Calu3 (cell line): Measurements from ENCODE around the gene DOCK9. TPM values are rescaled to one million over a fixed set of nuclear protein-coding genes. Genes with fewer than 3 reads are reported as not detected.

Experiments used
- BruUV-seq: library from RNA; stranded (reverse); fragments of 400-500 nt; replicated peaks from 2 replicates; lab custom pipeline; 2021; lab: Mats Ljungman, UMichigan
- CTCF ChIA-PET: fragments of 300-600 bp; sonication (Branson Sonifier 250); formaldehyde crosslinking; loops from one replicate; lab custom pipeline; 2022; ENCODE audit warnings: antibody characterized with exemption; lab: Charles Lee
- DNase-seq: peaks from one replicate; pipeline ENCODE4 v3.0.0; 2022
- H3K27ac Mint-ChIP-seq: one replicate; pipeline ENCODE4 v1.8.0; 2022; ENCODE audit warnings: mixed read lengths; ENCODE audit not compliant: unreplicated experiment
- H3K27me3 Mint-ChIP-seq: one replicate; pipeline ENCODE4 v1.8.0; 2022; ENCODE audit warnings: mixed read lengths; ENCODE audit not compliant: unreplicated experiment
- H3K36me3 Mint-ChIP-seq: one replicate; pipeline ENCODE4 v1.8.0; 2022; ENCODE audit warnings: mild to moderate bottlenecking, moderate library complexity, mixed read lengths; ENCODE audit not compliant: insufficient read depth, unreplicated experiment
- H3K4me1 Mint-ChIP-seq: one replicate; pipeline ENCODE4 v1.8.0; 2022; ENCODE audit warnings: mild to moderate bottlenecking, low read depth, mixed read lengths; ENCODE audit not compliant: unreplicated experiment
- H3K4me3 Mint-ChIP-seq: one replicate; pipeline ENCODE4 v1.8.0; 2022; ENCODE audit warnings: mild to moderate bottlenecking, low read depth, moderate library complexity, mixed read lengths; ENCODE audit not compliant: unreplicated experiment
- H3K9me3 Mint-ChIP-seq: one replicate; pipeline ENCODE4 v1.8.0; 2022; ENCODE audit warnings: low read depth, mixed read lengths; ENCODE audit not compliant: unreplicated experiment
- intact Hi-C: fragments of 100-400 bp; cut with micrococcal nuclease; formaldehyde crosslinking; loops from one replicate; pipeline ENCODE4 v1.10.0; 2022; ENCODE audit not compliant: unreplicated experiment
- total RNA-seq: library from RNA; stranded (reverse); gene quantifications from 2 replicates; pipeline ENCODE4 v1.2.3, GENCODE V29; 2022
- TF ChIP-seq, protein P1 (sequence below): fragments of 200-600 bp; IDR thresholded peaks from one replicate; pipeline ENCODE4 v1.8.0; 2022; ENCODE audit warnings: antibody characterized with exemption; ENCODE audit not compliant: unreplicated experiment

Gene DOCK9
- total RNA-seq, 1 experiment from 2014 or later, result 26.2 TPM

DNA sequence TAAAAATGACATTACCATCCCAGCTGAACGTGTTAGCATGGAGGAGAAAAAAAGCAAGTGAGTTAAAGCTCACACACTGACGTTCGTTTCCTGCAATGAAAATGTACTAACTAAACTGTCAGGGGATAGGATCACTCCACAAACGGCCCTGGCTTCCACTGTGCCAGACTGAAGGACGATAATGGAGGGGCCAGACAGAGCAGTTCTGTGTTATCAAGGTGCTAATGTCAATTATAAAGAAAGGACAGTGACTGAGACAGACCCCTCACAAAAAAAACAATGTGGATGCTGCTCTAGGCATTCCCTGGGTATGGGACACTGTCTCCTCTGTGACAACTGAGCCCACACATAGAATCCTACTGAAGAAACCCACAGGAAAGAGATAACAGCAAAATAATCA, 181.7 kb downstream of the DOCK9 start:
- DNase-seq, result no peak
- TF ChIP-seq, protein P1, sequence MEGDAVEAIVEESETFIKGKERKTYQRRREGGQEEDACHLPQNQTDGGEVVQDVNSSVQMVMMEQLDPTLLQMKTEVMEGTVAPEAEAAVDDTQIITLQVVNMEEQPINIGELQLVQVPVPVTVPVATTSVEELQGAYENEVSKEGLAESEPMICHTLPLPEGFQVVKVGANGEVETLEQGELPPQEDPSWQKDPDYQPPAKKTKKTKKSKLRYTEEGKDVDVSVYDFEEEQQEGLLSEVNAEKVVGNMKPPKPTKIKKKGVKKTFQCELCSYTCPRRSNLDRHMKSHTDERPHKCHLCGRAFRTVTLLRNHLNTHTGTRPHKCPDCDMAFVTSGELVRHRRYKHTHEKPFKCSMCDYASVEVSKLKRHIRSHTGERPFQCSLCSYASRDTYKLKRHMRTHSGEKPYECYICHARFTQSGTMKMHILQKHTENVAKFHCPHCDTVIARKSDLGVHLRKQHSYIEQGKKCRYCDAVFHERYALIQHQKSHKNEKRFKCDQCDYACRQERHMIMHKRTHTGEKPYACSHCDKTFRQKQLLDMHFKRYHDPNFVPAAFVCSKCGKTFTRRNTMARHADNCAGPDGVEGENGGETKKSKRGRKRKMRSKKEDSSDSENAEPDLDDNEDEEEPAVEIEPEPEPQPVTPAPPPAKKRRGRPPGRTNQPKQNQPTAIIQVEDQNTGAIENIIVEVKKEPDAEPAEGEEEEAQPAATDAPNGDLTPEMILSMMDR, result no peak
- intact Hi-C loops, result no loop called here
- H3K27me3 Mint-ChIP-seq, result no peaks in the 10 kb centered on the region
- H3K36me3 Mint-ChIP-seq, result no peaks in the 10 kb centered on the region
- no peak overlapping the region for H3K27ac Mint-ChIP-seq
- no peak overlapping the region for H3K4me3 Mint-ChIP-seq
- no peaks in the 10 kb centered on the region for H3K4me1 Mint-ChIP-seq
- BruUV-seq, result no TSS peak
- no peaks in the 10 kb centered on the region for H3K9me3 Mint-ChIP-seq
- CTCF ChIA-PET, result interaction anchor here (0.5 kb wide), 1 partner anchor 572 kb away, joined by 4 read pairs; no protein-coding TSS in a partner anchor

DNA sequence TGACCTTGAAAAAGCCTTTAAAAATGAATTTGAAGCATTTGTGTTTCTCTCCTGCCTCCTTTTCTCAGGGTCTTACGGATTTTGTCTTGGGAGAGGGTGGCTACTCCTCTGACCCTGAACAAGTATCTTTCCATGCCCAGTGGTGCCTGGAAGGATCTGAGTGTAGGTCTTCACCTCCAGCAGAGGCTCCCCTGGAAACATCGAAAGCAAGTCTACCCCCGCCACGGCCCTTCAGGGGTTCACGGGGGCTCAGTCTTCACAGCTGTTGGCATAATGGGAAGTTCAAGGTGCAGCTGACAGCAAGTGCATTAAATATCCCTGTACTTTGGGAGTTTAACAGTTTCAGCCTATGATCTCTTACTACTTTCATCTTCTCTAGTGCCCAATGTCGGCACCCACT, 182.6 kb downstream of the DOCK9 start:
- DNase-seq, result no peak
- no peak overlapping the region for H3K27ac Mint-ChIP-seq
- H3K27me3 Mint-ChIP-seq, result no peaks in the 10 kb centered on the region
- BruUV-seq, result no TSS peak
- CTCF ChIA-PET, result no interaction called here
- intact Hi-C loops, result no loop called here
- H3K9me3 Mint-ChIP-seq, result no peaks in the 10 kb centered on the region
- TF ChIP-seq, protein P1, result no peak
- no peak overlapping the region for H3K4me3 Mint-ChIP-seq
- H3K4me1 Mint-ChIP-seq, result no peaks in the 10 kb centered on the region
- H3K36me3 Mint-ChIP-seq, result no peaks in the 10 kb centered on the region

DNA sequence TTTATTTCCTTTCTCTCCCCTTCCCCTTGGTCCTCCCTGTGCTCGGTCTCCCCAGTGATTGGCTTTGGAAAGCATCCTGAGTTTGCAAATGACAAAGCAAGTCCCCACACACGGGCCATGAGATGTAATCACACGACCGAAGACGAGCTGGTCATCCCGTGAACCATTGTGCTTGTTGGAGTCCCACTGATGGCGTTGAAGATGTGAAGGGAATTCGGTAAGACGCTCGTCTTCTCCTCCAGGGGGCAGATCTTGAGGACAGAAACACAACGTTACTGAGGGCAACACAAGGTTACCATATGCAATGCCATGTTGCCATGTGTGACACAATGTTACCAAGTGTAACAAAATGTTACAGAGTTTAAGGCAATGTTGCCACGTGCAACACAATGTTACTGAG, 183.4 kb downstream of the DOCK9 start:
- intact Hi-C loops, result no loop called here
- Mint-ChIP-seq H3K4me1 (no peaks in the 10 kb centered on the region), H3K36me3 (no peaks in the 10 kb centered on the region), H3K4me3 (no peak overlapping the region), H3K27ac (no peak overlapping the region), H3K27me3 (no peaks in the 10 kb centered on the region), H3K9me3 (no peaks in the 10 kb centered on the region)
- TF ChIP-seq, protein P1, result no peak
- CTCF ChIA-PET, result no interaction called here
- no TSS peak for BruUV-seq
- DNase-seq, result no peak

DNA sequence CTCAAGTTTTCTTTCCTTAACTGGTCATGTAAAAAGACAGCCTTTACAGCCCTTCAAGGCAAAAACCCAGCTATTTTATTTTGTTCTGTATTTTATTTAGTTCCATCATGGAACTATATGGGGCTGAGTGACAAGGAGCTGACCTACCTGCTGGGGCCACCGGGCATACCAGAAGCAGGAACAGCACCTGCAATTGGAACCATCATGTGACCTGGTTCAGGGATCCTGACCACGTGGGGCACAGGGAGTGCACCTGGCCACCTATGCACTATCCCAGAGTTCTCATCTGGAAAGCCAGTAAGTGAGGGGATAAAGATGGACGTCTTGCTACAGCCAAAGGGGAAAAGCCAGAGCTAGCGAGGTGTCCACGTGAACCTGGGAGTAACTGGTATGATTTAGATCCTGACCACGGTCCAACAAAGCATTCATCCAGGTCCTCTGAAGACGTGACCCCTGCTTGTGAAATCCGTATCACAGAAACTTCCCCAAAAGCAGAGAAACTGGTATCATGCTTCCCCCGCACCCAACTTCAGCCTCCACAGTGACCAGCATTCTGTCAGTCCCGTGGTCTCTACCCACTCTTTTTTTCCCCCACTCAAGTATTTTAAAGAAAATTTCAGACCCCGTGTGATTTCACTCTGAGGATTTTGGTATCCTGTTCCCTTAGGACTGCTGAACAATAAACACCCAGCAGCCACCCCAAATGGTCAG, 184.9 kb downstream of the DOCK9 start:
- H3K27ac Mint-ChIP-seq, result no peak overlapping the region
- CTCF ChIA-PET, result no interaction called here
- no TSS peak for BruUV-seq
- no peak for DNase-seq
- peaks cover 12% of the 10 kb centered on the region for H3K27me3 Mint-ChIP-seq
- TF ChIP-seq, protein P1, result no peak
- H3K36me3 Mint-ChIP-seq, result no peaks in the 10 kb centered on the region
- no peaks in the 10 kb centered on the region for H3K4me1 Mint-ChIP-seq
- intact Hi-C loops, result no loop called here
- no peaks in the 10 kb centered on the region for H3K9me3 Mint-ChIP-seq
- no peak overlapping the region for H3K4me3 Mint-ChIP-seq
